ENCODE measurements around the gene KCNIP1.

Gene KCNIP1

DNA sequence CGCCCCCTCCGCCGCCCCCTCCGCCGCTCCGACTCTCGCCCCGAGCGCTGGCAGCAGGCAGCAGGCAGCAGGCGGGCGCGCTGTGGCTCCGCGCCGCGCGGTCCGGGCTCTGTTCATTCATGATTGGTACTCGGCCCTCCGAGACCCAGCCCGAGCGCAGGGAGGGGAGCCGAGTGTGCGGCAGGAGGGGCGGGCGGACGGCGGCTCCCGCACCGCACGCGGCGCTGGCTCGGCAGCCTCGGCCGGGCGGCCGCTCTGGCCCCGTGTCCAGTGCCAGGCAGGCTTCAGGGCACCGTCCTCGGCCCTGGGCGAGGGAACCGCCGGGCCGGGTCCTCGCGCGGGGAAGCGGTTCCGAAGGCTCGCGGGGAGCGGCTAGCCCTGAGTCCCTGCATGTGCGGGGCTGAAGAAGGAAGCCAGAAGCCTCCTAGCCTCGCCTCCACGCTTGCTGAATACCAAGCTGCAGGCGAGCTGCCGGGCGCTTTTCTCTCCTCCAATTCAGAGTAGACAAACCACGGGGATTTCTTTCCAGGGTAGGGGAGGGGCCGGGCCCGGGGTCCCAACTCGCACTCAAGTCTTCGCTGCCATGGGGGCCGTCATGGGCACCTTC, at the start of gene KCNIP1:
KCNIP1 (plus strand) TSS at position 31 of the 607 bp plus-strand sequence.
- Histone ChIP-seq H3K9ac (ENCODE audit: low read length) (no peak within 1 kb of the TSS), H3K4me3 (ENCODE audit: low read length) (no peak within 1 kb of the TSS), H3K27me3 (ENCODE audit: control insufficient read depth, insufficient read depth, low read length) (peaks cover 20% of the 10 kb centered on the region)

DNA sequence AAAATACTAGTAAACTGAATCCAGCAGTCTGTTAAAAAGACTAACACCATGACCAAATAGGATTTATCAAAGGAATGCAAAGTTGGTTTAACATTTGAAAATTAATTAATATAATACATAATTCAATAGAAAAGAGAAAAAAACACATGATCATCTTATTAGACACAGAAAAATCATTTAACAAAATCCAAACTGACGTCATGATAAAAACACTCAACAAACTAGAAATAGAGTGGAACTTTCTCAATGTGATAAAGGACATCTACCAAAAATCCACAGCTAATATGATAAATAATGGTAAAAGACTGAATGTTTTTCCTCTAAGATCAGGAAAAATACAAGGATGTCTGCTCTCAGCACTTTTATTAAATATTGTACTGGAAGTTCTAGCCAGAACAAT, 40.4 kb upstream of the KCNIP1 start:
- H3K36me3 ChIP-seq (ENCODE audit: control insufficient read depth, insufficient read depth, low read length): no peaks in the 10 kb centered on the region
- no peaks in the 10 kb centered on the region for H3K9me3 ChIP-seq (ENCODE audit: control insufficient read depth, low read length)
- H3K27me3 ChIP-seq (ENCODE audit: control insufficient read depth, insufficient read depth, low read length): no peaks in the 10 kb centered on the region
- H3K9ac ChIP-seq (ENCODE audit: low read length): no peak overlapping the region
- H3K4me3 ChIP-seq (ENCODE audit: low read length): no peak overlapping the region
- no peaks in the 10 kb centered on the region for H3K4me1 ChIP-seq (ENCODE audit: control insufficient read depth, insufficient read depth, low read length)

More for the DNA sequence above, at the start of gene KCNIP1:
- no peaks in the 10 kb centered on the region for H3K9me3 ChIP-seq (ENCODE audit: control insufficient read depth, low read length)
- H3K36me3 ChIP-seq (ENCODE audit: control insufficient read depth, insufficient read depth, low read length): no peaks in the 10 kb centered on the region
- no peaks in the 10 kb centered on the region for H3K4me1 ChIP-seq (ENCODE audit: control insufficient read depth, insufficient read depth, low read length)

DNA sequence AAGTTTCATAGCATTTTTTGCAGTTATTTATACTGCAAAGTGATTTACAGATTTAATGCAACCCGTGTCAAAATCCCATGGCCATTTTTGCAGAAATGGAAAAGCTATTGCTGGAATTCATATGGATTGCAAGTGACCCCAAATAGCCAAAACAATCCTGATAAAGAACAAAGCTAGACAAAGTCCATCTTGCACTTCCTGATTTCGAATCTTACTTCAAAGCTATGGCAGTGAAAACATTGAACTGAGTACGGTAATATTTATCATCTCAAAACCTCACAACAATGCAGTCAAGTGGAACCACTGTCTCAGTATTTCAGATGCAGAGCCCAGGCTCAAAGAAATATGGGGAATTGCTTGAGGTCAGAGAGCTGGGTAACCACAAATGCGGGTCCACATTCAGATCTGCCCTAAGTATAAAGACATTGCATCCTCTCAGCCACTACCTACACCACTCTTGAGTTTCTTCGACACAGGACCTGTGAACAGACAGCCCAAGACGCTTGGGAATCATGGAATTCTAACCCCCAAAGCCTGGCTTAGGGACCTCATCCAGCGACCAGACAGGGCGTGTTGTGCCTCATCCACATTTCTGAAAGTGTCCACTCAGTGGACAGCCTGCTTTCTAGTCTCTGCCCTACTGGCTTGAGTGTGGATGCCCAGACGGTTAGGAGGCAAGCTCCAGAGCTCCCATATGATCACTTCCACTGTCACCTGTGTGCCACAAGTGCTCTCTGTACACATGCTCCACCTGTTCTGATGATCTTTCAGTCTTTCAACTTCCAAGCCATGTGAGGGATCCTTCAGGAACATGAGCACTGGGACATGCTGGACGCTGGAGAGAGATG, 39.3 kb upstream of the KCNIP1 start:
- Histone ChIP-seq H3K9me3 (ENCODE audit: control insufficient read depth, low read length) (no peaks in the 10 kb centered on the region), H3K4me3 (ENCODE audit: low read length) (no peak overlapping the region), H3K27me3 (ENCODE audit: control insufficient read depth, insufficient read depth, low read length) (no peaks in the 10 kb centered on the region), H3K4me1 (ENCODE audit: control insufficient read depth, insufficient read depth, low read length) (no peaks in the 10 kb centered on the region), H3K36me3 (ENCODE audit: control insufficient read depth, insufficient read depth, low read length) (no peaks in the 10 kb centered on the region), H3K9ac (ENCODE audit: low read length) (no peak overlapping the region)

DNA sequence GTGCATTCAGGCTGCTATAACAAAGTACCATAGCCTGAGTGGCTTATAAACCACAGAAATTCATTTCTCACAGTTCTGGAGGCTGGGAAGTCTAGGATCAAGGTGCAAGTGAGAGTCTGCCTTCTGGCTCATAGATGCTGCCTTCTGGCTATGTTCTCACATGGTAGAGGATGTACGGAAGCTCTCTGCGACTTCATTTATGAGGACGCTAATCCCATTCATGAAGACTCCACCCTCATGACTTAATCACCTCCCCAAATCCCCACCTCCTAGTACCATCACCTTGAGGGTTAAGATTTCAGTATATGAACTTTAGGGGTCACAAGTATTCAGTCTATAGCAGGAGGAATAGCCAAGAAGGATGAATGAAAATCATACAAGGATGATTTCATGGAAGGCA, 37.3 kb upstream of the KCNIP1 start:
- H3K9ac ChIP-seq (ENCODE audit: low read length): no peak overlapping the region
- no peaks in the 10 kb centered on the region for H3K27me3 ChIP-seq (ENCODE audit: control insufficient read depth, insufficient read depth, low read length)
- no peak overlapping the region for H3K4me3 ChIP-seq (ENCODE audit: low read length)
- no peaks in the 10 kb centered on the region for H3K4me1 ChIP-seq (ENCODE audit: control insufficient read depth, insufficient read depth, low read length)
- H3K36me3 ChIP-seq (ENCODE audit: control insufficient read depth, insufficient read depth, low read length): no peaks in the 10 kb centered on the region
- H3K9me3 ChIP-seq (ENCODE audit: control insufficient read depth, low read length): no peaks in the 10 kb centered on the region

DNA sequence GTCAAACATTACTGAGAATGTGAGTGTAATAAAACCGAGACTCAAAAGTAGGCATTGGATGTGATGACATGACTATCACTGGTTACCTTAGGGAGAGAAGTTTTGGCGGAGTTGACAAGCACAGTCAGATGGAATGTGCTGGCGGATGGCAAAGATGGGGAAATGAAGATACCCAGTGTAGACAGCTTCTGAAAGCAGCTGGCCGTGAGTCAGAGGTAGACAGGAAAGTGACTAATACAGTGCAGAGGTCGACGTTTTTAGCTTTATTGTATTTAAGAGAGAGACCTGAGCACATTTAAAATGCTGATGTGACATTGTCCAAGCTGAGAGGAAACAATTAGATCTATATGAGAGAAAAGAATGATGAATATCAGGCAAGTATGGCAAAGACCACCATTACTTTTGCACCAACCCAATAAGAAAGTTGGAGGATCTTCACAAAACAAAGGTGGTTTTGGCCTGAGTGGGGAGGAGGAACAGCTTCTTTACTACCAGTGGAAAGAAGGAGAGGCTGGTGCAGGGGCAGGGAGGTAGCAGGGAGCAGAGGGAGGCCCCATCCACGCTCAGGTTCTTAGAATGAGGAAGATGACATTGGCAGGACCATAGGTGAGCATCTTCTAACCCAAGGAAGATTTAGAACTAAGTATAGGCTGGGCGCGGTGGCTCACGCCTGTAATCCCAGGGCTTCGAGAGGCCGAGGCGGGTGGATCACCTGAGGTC, 36.7 kb upstream of the KCNIP1 start:
- H3K4me1 ChIP-seq (ENCODE audit: control insufficient read depth, insufficient read depth, low read length): no peaks in the 10 kb centered on the region
- H3K4me3 ChIP-seq (ENCODE audit: low read length): no peak overlapping the region
- no peaks in the 10 kb centered on the region for H3K9me3 ChIP-seq (ENCODE audit: control insufficient read depth, low read length)
- H3K27me3 ChIP-seq (ENCODE audit: control insufficient read depth, insufficient read depth, low read length): no peaks in the 10 kb centered on the region
- H3K36me3 ChIP-seq (ENCODE audit: control insufficient read depth, insufficient read depth, low read length): no peaks in the 10 kb centered on the region
- H3K9ac ChIP-seq (ENCODE audit: low read length): no peak overlapping the region

DNA sequence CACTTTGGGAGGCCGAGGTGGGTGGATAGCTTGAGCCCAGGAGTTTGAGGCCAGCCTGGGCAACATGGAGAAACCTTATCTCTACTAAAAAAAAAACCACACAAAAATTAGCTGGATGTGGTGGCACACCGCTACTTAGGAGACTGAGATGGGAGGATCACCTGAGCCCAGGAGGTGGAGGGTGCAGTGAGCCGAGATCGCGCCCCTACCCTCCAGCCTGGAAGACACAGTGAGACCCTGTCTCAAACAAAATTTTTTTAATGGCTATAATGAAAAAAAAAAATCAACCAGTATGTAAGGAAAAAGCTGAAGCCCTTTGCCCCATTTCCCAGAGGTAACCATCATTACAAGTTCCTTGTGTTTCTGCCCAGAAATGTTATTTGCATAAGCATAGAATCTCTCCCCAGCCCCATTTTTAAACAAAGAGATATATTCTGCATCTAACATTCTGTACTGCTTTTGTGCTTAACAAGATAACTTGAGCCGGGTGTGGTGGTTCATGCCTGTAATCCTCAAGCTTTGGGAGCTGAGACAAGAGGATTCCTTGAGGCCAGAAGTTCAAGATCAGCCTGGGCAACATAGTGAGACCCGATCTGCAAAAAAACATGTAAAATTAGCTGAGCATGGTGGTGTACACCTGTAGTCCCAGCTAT, 35.1 kb upstream of the KCNIP1 start:
- no peaks in the 10 kb centered on the region for H3K27me3 ChIP-seq (ENCODE audit: control insufficient read depth, insufficient read depth, low read length)
- no peak overlapping the region for H3K9ac ChIP-seq (ENCODE audit: low read length)
- H3K4me3 ChIP-seq (ENCODE audit: low read length): no peak overlapping the region
- H3K36me3 ChIP-seq (ENCODE audit: control insufficient read depth, insufficient read depth, low read length): no peaks in the 10 kb centered on the region
- no peaks in the 10 kb centered on the region for H3K9me3 ChIP-seq (ENCODE audit: control insufficient read depth, low read length)
- H3K4me1 ChIP-seq (ENCODE audit: control insufficient read depth, insufficient read depth, low read length): no peaks in the 10 kb centered on the region

DNA sequence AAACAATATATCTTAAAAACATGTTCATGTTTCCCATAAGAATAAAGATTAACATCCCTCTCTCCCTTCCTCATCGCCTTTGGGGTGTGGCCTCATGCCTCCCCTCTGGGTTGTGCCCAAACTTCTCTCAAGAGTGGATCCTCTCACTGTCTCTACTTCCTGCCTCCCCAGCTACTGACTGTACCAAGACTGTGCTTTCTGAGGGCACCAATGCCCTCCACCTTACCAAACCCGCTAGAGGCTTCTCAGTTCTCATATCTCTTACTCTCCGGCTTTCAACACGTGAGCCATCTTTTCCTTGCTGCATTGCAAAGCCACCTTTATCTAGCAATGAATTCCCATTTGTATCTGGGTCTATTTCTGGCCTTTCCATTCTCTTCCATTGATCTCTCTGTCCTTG, 34.4 kb upstream of the KCNIP1 start:
- H3K4me3 ChIP-seq (ENCODE audit: low read length): no peak overlapping the region
- H3K4me1 ChIP-seq (ENCODE audit: control insufficient read depth, insufficient read depth, low read length): no peaks in the 10 kb centered on the region
- no peaks in the 10 kb centered on the region for H3K9me3 ChIP-seq (ENCODE audit: control insufficient read depth, low read length)
- H3K27me3 ChIP-seq (ENCODE audit: control insufficient read depth, insufficient read depth, low read length): no peaks in the 10 kb centered on the region
- H3K36me3 ChIP-seq (ENCODE audit: control insufficient read depth, insufficient read depth, low read length): no peaks in the 10 kb centered on the region
- no peak overlapping the region for H3K9ac ChIP-seq (ENCODE audit: low read length)

DNA sequence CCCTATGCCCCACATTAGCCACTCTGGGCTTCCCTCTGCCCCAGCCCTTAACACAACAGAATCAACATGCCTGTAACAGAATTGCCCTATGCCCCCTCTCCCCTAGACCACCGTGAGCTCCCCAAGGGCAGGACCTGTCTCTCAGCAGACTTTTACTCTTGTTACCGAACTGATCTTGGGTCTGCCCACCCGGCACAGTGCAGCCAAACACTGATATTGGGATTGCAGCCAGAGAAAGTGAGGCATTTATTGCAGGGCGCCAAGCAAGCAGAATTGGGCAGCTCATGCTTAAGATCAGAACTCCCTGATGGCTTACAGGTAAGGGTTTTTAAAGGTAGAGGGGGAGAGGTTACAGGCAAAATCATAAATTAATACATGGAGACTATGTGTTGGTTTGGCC, 33.5 kb upstream of the KCNIP1 start:
- Histone ChIP-seq H3K9ac (ENCODE audit: low read length) (no peak overlapping the region), H3K4me1 (ENCODE audit: control insufficient read depth, insufficient read depth, low read length) (no peaks in the 10 kb centered on the region), H3K9me3 (ENCODE audit: control insufficient read depth, low read length) (no peaks in the 10 kb centered on the region), H3K27me3 (ENCODE audit: control insufficient read depth, insufficient read depth, low read length) (no peaks in the 10 kb centered on the region), H3K4me3 (ENCODE audit: low read length) (no peak overlapping the region), H3K36me3 (ENCODE audit: control insufficient read depth, insufficient read depth, low read length) (no peaks in the 10 kb centered on the region)

DNA sequence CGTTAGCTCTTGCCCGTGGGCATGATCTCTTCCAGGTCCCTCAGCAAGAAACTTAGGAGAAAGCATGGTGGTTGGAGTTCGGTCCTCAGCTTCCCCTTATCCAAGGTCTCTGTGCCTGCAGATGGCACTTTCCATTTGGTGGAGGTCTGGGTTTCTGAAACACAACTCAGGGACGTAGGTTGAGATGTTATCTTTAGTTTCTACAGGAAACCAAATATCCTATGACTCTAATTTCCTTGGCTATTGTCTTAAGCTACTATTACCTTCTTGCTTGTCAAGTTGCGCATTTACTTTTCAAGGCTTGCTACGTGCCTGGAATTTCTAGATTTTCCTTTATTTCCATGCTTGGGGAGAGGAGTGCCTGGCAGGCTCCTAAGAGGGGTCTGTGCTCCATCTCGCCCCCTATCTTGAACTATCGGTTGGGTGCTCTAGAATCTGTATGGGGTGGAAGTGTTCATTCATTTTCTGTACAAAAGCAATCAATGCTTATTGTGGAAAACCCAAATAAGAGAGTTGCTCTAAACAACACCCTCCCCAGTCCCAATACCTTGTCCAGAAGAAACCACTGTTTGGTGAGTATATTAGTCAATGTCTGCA, 32.9 kb upstream of the KCNIP1 start:
- H3K9ac ChIP-seq (ENCODE audit: low read length): no peak overlapping the region
- no peaks in the 10 kb centered on the region for H3K36me3 ChIP-seq (ENCODE audit: control insufficient read depth, insufficient read depth, low read length)
- H3K9me3 ChIP-seq (ENCODE audit: control insufficient read depth, low read length): no peaks in the 10 kb centered on the region
- no peaks in the 10 kb centered on the region for H3K4me1 ChIP-seq (ENCODE audit: control insufficient read depth, insufficient read depth, low read length)
- no peak overlapping the region for H3K4me3 ChIP-seq (ENCODE audit: low read length)
- H3K27me3 ChIP-seq (ENCODE audit: control insufficient read depth, insufficient read depth, low read length): no peaks in the 10 kb centered on the region

DNA sequence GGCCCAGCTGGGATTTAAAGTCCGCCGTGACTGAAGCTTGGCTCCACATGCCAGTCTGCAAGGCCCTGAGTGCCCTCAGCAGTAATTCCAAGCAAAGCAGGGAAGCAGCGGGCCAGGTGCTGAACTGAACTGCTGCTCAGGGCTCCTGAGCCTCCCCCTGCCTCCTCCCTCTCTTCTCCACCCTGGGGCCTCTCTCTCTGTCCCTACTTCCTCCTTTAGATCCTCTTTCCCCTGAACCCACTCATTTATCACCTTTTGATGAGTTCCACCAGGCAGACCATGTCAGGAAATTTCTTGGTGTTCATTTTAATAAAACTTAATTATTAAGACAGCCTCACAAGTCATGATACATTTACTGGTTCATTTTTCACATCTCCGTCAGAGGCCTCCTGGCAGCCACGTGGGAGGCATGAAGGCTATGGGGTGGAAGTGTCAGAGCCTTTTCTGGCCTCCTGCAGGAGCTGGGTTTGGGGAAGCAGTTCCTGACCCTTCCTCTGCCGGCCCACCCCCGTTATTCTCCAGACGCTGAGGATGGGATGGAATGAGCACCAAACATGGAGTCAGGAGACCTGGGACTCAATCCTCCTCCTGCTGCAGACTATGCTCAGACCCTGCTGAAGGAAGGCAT, 32.2 kb upstream of the KCNIP1 start:
- H3K27me3 ChIP-seq (ENCODE audit: control insufficient read depth, insufficient read depth, low read length): no peaks in the 10 kb centered on the region
- no peaks in the 10 kb centered on the region for H3K36me3 ChIP-seq (ENCODE audit: control insufficient read depth, insufficient read depth, low read length)
- H3K9ac ChIP-seq (ENCODE audit: low read length): no peak overlapping the region
- no peaks in the 10 kb centered on the region for H3K9me3 ChIP-seq (ENCODE audit: control insufficient read depth, low read length)
- H3K4me1 ChIP-seq (ENCODE audit: control insufficient read depth, insufficient read depth, low read length): no peaks in the 10 kb centered on the region
- H3K4me3 ChIP-seq (ENCODE audit: low read length): no peak overlapping the region

DNA sequence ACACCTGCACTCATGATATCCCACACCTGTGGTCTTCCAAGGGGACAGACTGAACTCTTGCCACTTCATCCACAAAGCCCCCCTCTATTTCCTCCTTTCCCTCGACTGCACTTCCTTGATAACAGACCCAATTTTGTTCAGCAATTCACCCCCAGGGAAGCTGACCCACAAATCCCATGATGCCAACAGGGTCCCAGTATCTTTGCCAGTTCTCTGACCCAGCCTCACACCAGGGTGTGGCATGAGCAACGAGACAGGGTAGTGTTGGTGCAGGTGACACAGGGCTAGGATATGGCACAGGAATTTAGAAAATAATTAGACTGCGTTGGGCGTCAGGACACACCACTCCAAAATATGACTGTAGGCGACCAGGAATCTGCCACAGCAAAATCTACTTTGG, 30.2 kb upstream of the KCNIP1 start:
- Histone ChIP-seq H3K4me3 (ENCODE audit: low read length) (no peak overlapping the region), H3K9me3 (ENCODE audit: control insufficient read depth, low read length) (no peaks in the 10 kb centered on the region), H3K27me3 (ENCODE audit: control insufficient read depth, insufficient read depth, low read length) (no peaks in the 10 kb centered on the region), H3K36me3 (ENCODE audit: control insufficient read depth, insufficient read depth, low read length) (no peaks in the 10 kb centered on the region), H3K4me1 (ENCODE audit: control insufficient read depth, insufficient read depth, low read length) (no peaks in the 10 kb centered on the region), H3K9ac (ENCODE audit: low read length) (no peak overlapping the region)
